Activated CD4-positive, alpha-beta memory T cell treated with anti-CD3 and anti-CD28 coated beads for 36 hours (primary cell): ENCODE measurements around the gene THEM5. TPM values are rescaled to one million over a fixed set of nuclear protein-coding genes. Genes with fewer than 3 reads are reported as not detected.
A peak's percentile ranks its signal among the peaks of the same experiment; 100 is the strongest.

Experiments used
- CTCF ChIA-PET: fragments of 350-600 bp; sonication (Branson Sonifier 250); formaldehyde crosslinking; loops from one replicate; lab custom pipeline; 2021; ENCODE audit warnings: antibody characterized with exemption, inconsistent platforms; lab: Charles Lee
- POLR2A ChIA-PET: fragments of 350-600 bp; sonication (Branson Sonifier 250); formaldehyde crosslinking; loops from one replicate; lab custom pipeline; 2021; ENCODE audit warnings: antibody characterized with exemption; lab: Charles Lee
- DNase-seq: peaks from one replicate; pipeline ENCODE4 v3.0.0-alpha.2; 2020
- H3K27ac Mint-ChIP-seq: one replicate; pipeline ENCODE4 v1.8.0; 2021; ENCODE audit warnings: mixed read lengths
- H3K27me3 Mint-ChIP-seq: one replicate; pipeline ENCODE4 v1.8.0; 2021; ENCODE audit warnings: mixed read lengths
- H3K36me3 Mint-ChIP-seq: one replicate; pipeline ENCODE4 v1.8.0; 2021; ENCODE audit warnings: mixed read lengths
- H3K4me1 Mint-ChIP-seq: one replicate; pipeline ENCODE4 v1.8.0; 2021; ENCODE audit warnings: low read depth, mixed read lengths
- H3K4me3 Mint-ChIP-seq: one replicate; pipeline ENCODE4 v1.8.0; 2021; ENCODE audit warnings: mild to moderate bottlenecking, mixed read lengths
- H3K9me3 Mint-ChIP-seq: one replicate; pipeline ENCODE4 v1.8.0; 2021; ENCODE audit warnings: mixed read lengths
- intact Hi-C: fragments of 100-400 bp; cut with micrococcal nuclease; formaldehyde crosslinking; loops from one replicate; pipeline ENCODE4 v1.15.1; 2023
- total RNA-seq, 2 experiments: library from RNA; stranded (reverse); gene quantifications; one replicate each; pipeline ENCODE4 v1.2.3, GENCODE V29; 2021

Gene THEM5
- total RNA-seq, 2 experiments from 2014 or later = not detected

DNA sequence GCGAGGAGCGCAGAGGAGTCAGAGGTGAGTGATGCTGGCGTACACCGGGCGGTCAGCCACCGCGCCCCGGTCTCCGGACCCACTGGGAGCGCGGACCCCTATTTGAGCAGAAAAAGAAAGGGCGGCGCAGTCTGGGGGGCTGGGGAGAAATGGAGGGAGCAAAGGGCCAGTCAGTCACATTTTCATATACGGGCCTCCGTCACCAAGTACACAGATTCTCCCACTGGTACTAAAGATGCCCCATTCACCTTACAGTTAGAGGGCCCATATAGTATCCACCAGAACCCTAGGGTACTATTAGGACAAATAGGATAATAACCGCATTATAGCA is 14.5 kb downstream of the THEM5 start:
- POLR2A ChIA-PET = interaction anchor here (0.8 to 2.2 kb wide), 9 partner anchors 9 to 76 kb away, joined by 3 to 7 read pairs (median 6); partner anchors contain the start of genes MRPL9, TDRKH and THEM4
- Mint-ChIP-seq H3K4me1 (peaks cover 49% of the 10 kb centered on the region), H3K36me3 (peaks cover 17% of the 10 kb centered on the region)

DNA sequence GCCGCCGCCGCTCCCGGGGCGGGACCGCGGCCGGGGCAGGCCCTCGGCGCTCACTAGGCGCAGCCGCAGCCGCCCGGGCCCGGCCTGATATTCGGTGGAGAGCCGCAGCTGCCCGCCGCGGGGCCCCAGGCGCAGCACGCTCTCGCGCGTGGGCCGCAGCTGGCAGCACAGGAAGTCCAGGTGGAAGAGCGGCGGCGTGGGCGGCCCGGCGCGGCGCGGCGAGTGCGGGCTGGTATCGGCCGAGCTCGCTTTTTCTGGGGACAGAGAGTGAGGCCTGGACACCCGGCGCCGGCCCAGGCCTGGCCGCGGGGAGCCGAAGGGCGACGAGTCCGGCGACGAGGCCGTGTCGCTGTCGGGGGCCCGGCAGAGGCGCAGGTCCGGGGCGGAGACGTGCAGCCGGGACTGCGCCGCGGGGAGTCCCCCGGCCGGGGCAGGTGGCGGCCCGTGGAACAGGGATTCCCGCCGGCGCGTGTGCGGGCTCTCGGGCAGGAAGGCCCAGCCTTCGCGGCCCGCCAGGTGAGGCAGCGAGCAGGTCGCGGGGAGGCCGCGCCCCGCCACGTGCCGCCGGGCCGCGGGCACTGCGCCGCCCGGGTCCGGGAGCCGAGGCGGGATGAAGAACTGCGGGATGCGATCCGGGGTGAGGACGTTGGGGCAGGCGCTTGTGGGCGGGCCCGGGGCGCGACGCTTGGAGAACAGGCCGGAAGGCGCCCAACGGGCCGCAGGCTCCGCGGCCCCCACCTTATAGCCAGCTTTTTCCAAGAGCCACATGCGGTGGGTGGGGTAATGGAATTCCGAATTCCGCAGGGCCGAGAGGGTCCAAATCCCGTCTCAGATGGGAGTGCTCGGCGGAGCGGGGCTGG is 15.1 kb downstream of the THEM5 start:
- intact Hi-C loops = loop anchor here (1.0 to 5.0 kb wide), 4 partner anchors 10 to 381 kb away; partner anchors contain the start of gene POGZ
- Mint-ChIP-seq H3K27ac (peak overlapping the region; percentile 91), H3K9me3 (no peaks in the 10 kb centered on the region), H3K36me3 (peaks cover 15% of the 10 kb centered on the region), H3K27me3 (no peaks in the 10 kb centered on the region), H3K4me3 (peak overlapping the region; percentile 89), H3K4me1 (peaks cover 55% of the 10 kb centered on the region)
- ChIA-PET CTCF (interaction anchor here (1.4 to 4.8 kb wide), 3 partner anchors 8 to 245 kb away, joined by 6 to 36 read pairs (median 27); no protein-coding TSS in a partner anchor), POLR2A (interaction anchor here (0.7 to 2.8 kb wide), 11 partner anchors 8 to 76 kb away, joined by 3 to 7 read pairs (median 5); partner anchors contain the start of genes MRPL9 and THEM4)
- DNase-seq = peak; percentile 69

More for the DNA sequence above, 14.5 kb downstream of the THEM5 start:
- peak overlapping the region; percentile 89 for H3K4me3 Mint-ChIP-seq
- no peaks in the 10 kb centered on the region for H3K9me3 Mint-ChIP-seq
- no peaks in the 10 kb centered on the region for H3K27me3 Mint-ChIP-seq
- CTCF ChIA-PET = interaction anchor here (1.2 to 4.8 kb wide), 3 partner anchors 8 to 18 kb away, joined by 4 to 36 read pairs (median 6); no protein-coding TSS in a partner anchor
- intact Hi-C loops = loop anchor here (1.0 to 5.0 kb wide), 4 partner anchors 9 to 382 kb away; partner anchors contain the start of gene POGZ
- DNase-seq = no peak
- peak overlapping the region; percentile 91 for H3K27ac Mint-ChIP-seq

DNA sequence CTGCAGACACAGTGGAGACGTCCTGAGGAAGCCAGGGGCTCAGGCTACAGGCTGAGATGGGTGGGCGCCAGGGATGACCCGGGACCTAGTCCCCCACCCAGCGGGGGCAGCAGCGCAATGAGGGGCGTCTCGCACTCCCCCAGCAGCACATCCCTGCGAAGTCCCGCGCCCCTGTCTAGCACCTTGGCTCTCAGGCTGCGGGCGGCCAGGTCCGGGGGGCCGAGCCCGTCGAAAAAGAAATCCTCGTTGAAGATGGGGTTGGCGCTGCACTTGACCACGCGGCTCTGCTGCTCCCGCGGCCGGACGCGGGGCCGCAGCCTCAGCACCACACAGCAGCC is 15.7 kb downstream of the THEM5 start:
- intact Hi-C loops = loop anchor here (1.0 to 5.0 kb wide), 7 partner anchors 44 to 557 kb away; partner anchors contain the start of genes POGZ and TDRKH
- peaks cover 12% of the 10 kb centered on the region for H3K36me3 Mint-ChIP-seq
- peak overlapping the region; percentile 92 for H3K27ac Mint-ChIP-seq
- DNase-seq = no peak
- H3K27me3 Mint-ChIP-seq = no peaks in the 10 kb centered on the region
- H3K9me3 Mint-ChIP-seq = no peaks in the 10 kb centered on the region
- H3K4me1 Mint-ChIP-seq = peaks cover 60% of the 10 kb centered on the region
- peak overlapping the region; percentile 89 for H3K4me3 Mint-ChIP-seq
- ChIA-PET POLR2A (interaction anchor here (0.6 to 2.8 kb wide), 7 partner anchors 8 to 399 kb away, joined by 3 to 7 read pairs (median 3); partner anchors contain the start of gene MRPL9), CTCF (interaction anchor here (0.6 to 4.8 kb wide), 4 partner anchors 10 to 244 kb away, joined by 3 to 36 read pairs (median 28); no protein-coding TSS in a partner anchor)

GRCh38 chr1:151837197-151837596 is 16.3 kb downstream of the THEM5 start:
- peak; percentile 65 for DNase-seq
- Mint-ChIP-seq H3K27ac (peak overlapping the region; percentile 92), H3K4me3 (peak overlapping the region; percentile 89), H3K36me3 (peaks cover 9% of the 10 kb centered on the region), H3K4me1 (peaks cover 65% of the 10 kb centered on the region), H3K9me3 (no peaks in the 10 kb centered on the region), H3K27me3 (no peaks in the 10 kb centered on the region)
- POLR2A ChIA-PET = interaction anchor here (0.6 to 2.8 kb wide), 4 partner anchors 9 to 398 kb away, joined by 3 to 7 read pairs (median 4); partner anchors contain the start of gene MRPL9
- intact Hi-C loops = loop anchor here (1.0 to 5.0 kb wide), 7 partner anchors 45 to 556 kb away; partner anchors contain the start of genes POGZ and TDRKH
- CTCF ChIA-PET = interaction anchor here (0.6 to 4.8 kb wide), 35 partner anchors 7 to 395 kb away, joined by 3 to 37 read pairs (median 6); partner anchors contain the start of genes MRPL9, RIIAD1, TDRKH and THEM5

DNA sequence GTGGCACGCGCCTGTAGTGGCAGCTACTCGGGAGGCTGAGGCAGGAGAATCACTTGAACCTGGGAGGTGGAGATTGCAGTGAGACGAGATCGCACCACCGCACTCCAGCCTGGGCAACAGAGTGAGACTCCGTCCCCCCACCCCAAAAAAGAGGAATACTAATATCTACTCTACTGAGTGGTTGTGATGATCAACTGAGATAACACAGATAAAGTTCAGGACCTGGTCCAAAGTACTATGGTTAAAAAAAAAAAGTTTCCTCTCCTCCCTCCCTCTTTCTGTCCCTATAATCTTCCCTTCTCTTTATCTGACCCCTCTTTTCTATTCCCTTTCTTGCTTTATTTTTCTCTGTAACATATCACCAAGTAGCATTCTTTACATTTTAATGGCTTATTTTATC is 17.9 kb downstream of the THEM5 start:
- DNase-seq = no peak
- H3K9me3 Mint-ChIP-seq = no peaks in the 10 kb centered on the region
- H3K27me3 Mint-ChIP-seq = no peaks in the 10 kb centered on the region
- POLR2A ChIA-PET = interaction anchor here (1.4 kb wide), 1 partner anchor 72 kb away, joined by 5 read pairs; the partner anchor contains the start of gene MRPL9
- peaks cover 71% of the 10 kb centered on the region for H3K4me1 Mint-ChIP-seq
- H3K4me3 Mint-ChIP-seq = no peak overlapping the region
- no peak overlapping the region for H3K27ac Mint-ChIP-seq
- CTCF ChIA-PET = interaction anchor here (0.6 to 4.8 kb wide), 34 partner anchors 9 to 397 kb away, joined by 3 to 37 read pairs (median 5); partner anchors contain the start of genes MRPL9 and TDRKH
- intact Hi-C loops = loop anchor here (5.0 kb wide), 3 partner anchors 47 to 378 kb away; partner anchors contain the start of gene POGZ
- H3K36me3 Mint-ChIP-seq = no peaks in the 10 kb centered on the region

DNA sequence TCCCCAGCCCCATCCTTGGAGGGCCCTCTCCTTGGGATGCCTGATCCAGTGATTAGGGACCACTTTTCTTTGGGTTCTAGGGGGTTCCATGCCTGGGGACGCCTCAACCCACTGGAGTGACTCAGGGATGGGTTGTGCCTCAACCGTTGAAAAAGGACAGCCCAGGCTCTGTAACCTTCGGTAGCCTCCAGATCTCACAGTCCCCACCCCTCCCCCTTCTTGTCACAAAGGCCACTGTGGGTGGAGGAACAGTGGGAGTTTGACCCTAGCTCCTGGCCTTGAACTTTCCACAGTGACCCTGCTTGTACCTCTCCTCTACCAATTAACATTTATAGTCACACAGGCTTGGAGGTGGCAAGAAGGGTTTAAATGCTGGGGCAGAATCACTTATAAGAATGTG is 19.3 kb downstream of the THEM5 start:
- peaks cover 75% of the 10 kb centered on the region for H3K4me1 Mint-ChIP-seq
- no peak overlapping the region for H3K4me3 Mint-ChIP-seq
- H3K27me3 Mint-ChIP-seq = no peaks in the 10 kb centered on the region
- CTCF ChIA-PET = interaction anchor here (0.6 to 1.5 kb wide), 5 partner anchors 10 to 240 kb away, joined by 3 to 8 read pairs (median 6); no protein-coding TSS in a partner anchor
- POLR2A ChIA-PET = interaction anchor here (1.1 to 1.8 kb wide), 2 partner anchors 13 to 14 kb away, joined by 4 to 6 read pairs; no protein-coding TSS in a partner anchor
- H3K27ac Mint-ChIP-seq = peak overlapping the region; percentile 14
- no peaks in the 10 kb centered on the region for H3K36me3 Mint-ChIP-seq
- H3K9me3 Mint-ChIP-seq = no peaks in the 10 kb centered on the region
- intact Hi-C loops = loop anchor here (5.0 kb wide), 1 partner anchor 487 kb away; the partner anchor contains the start of gene RFX5
- DNase-seq = no peak

GRCh38 chr1:151833172-151833900 is 20.2 kb downstream of the THEM5 start:
- POLR2A ChIA-PET = interaction anchor here (1.8 kb wide), 1 partner anchor 15 kb away, joined by 4 read pairs; no protein-coding TSS in a partner anchor
- DNase-seq = no peak
- H3K27me3 Mint-ChIP-seq = no peaks in the 10 kb centered on the region
- H3K27ac Mint-ChIP-seq = peak overlapping the region; percentile 14
- CTCF ChIA-PET = interaction anchor here (0.6 to 1.0 kb wide), 3 partner anchors 12 to 240 kb away, joined by 3 read pairs; no protein-coding TSS in a partner anchor
- H3K4me3 Mint-ChIP-seq = peak overlapping the region; percentile 13
- H3K9me3 Mint-ChIP-seq = no peaks in the 10 kb centered on the region
- intact Hi-C loops = loop anchor here (5.0 kb wide), 1 partner anchor 486 kb away; the partner anchor contains the start of gene RFX5
- no peaks in the 10 kb centered on the region for H3K36me3 Mint-ChIP-seq
- peaks cover 82% of the 10 kb centered on the region for H3K4me1 Mint-ChIP-seq

- ChIA-PET CTCF (interaction anchor here (0.6 to 1.0 kb wide), 3 partner anchors 13 to 240 kb away, joined by 3 read pairs; no protein-coding TSS in a partner anchor), POLR2A (interaction anchor here (1.8 kb wide), 1 partner anchor 16 kb away, joined by 4 read pairs; no protein-coding TSS in a partner anchor)
- no peak for DNase-seq
- Mint-ChIP-seq H3K27ac (peak overlapping the region; percentile 12), H3K9me3 (no peaks in the 10 kb centered on the region), H3K27me3 (no peaks in the 10 kb centered on the region), H3K4me1 (peaks cover 87% of the 10 kb centered on the region), H3K4me3 (no peak overlapping the region), H3K36me3 (no peaks in the 10 kb centered on the region)
- intact Hi-C loops = loop anchor here (5.0 kb wide), 1 partner anchor 485 kb away; the partner anchor contains the start of gene RFX5
Measured at GRCh38 chr1:151832318-151832980, 21.1 kb downstream of the THEM5 start.

GRCh38 chr1:151831605-151832004 is 21.9 kb downstream of the THEM5 start, which contains the start of gene RORC:
Gene RORC (minus strand): TSS chr1:151831802. CDS start chr1:151831764, 38 bp downstream.
- CTCF ChIA-PET = interaction anchor here (1.9 kb wide), 1 partner anchor 42 kb away, joined by 8 read pairs; the partner anchor contains the start of gene TDRKH
- no peaks in the 10 kb centered on the region for H3K27me3 Mint-ChIP-seq
- POLR2A ChIA-PET = no interaction called here
- intact Hi-C loops = loop anchor here (2.0 to 5.0 kb wide), 2 partner anchors 219 to 484 kb away; partner anchors contain the start of genes RFX5 and SNX27
- DNase-seq = no peak
- no peaks in the 10 kb centered on the region for H3K9me3 Mint-ChIP-seq
- H3K27ac Mint-ChIP-seq = peak within 1 kb of the TSS; percentile 77
- H3K4me3 Mint-ChIP-seq = peak within 1 kb of the TSS; percentile 48
- peaks cover 78% of the 10 kb centered on the region for H3K4me1 Mint-ChIP-seq
- no peaks in the 10 kb centered on the region for H3K36me3 Mint-ChIP-seq

DNA sequence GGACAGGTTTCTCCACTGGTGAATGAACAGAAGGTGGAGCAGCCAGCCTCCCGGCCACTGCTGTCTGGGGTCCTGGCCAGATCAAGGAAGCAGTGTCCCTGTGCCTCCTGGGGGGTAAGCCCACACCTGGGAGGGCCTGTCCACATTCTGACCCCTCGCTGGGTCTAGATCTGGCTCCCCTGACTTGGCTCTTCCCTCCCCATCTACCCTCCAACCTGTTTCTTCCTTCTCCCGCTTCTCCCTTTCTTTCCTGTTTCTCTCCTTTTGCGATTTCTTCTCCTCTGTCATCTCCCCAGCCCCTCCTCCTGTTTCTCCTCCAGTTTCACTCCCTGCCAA is 22.3 kb downstream of the THEM5 start:
- intact Hi-C loops = loop anchor here (2.0 to 5.0 kb wide), 2 partner anchors 218 to 484 kb away; partner anchors contain the start of genes RFX5 and SNX27
- DNase-seq = no peak
- peaks cover 78% of the 10 kb centered on the region for H3K4me1 Mint-ChIP-seq
- H3K4me3 Mint-ChIP-seq = peak overlapping the region; percentile 48
- peak overlapping the region; percentile 77 for H3K27ac Mint-ChIP-seq
- H3K27me3 Mint-ChIP-seq = no peaks in the 10 kb centered on the region
- POLR2A ChIA-PET = interaction anchor here (2.2 kb wide), 1 partner anchor 8 kb away, joined by 5 read pairs; the partner anchor contains the start of gene C2CD4D
- CTCF ChIA-PET = interaction anchor here (1.2 to 1.9 kb wide), 3 partner anchors 8 to 68 kb away, joined by 5 to 8 read pairs (median 6); partner anchors contain the start of genes C2CD4D, MRPL9 and TDRKH
- no peaks in the 10 kb centered on the region for H3K9me3 Mint-ChIP-seq
- no peaks in the 10 kb centered on the region for H3K36me3 Mint-ChIP-seq
